Measurements from ENCODE around the gene STK17B. TPM values are rescaled to one million over a fixed set of nuclear protein-coding genes. Genes with fewer than 3 reads are reported as not detected.

STK17B gene
- total RNA-seq, 1 donor from 2014 or later, result 42.6 TPM

DNA sequence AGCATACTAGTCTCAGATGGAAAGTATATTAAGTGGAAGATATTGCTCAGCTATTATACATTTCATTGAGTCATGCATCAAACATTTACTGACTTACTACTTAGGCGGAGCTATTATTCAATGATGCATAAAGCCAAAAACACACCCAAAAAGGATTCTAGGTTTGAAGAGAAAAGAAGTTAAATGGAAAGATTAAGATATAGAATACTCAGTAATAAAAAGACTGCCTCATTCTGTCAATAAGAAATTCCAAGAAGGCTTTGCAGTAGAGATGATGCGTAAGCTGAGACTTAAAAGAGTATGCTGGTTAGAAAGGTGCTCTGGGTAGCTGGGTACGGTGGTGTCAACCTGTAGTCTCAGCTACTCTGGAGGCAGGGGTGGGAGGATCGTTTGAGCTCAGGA, 27.6 kb downstream of the STK17B start:
- no peak overlapping the region for H3K27ac Mint-ChIP-seq (ENCODE audit: unreplicated experiment)
- H3K9ac ChIP-seq (ENCODE audit: low read length), result no peak overlapping the region

DNA sequence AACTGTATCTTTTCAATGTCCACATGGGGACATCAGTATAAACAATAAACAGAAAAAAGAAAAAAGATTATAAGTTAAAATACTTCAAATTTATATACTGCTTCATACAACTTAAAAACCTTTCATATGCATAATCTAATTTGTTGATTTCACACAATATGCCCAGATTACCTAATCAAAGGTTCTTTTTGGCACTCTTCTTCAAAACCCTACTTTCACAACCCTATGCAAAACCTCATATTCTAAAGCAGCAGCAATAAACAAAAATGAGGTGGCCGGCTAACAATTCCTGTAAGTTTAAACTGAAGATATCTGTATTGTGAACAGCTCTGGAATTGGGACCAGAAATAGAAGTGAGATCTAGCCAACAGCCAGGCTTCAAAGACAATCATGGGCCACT, 28.6 kb downstream of the STK17B start:
- H3K9ac ChIP-seq (ENCODE audit: low read length), result no peak overlapping the region
- H3K4me3 Mint-ChIP-seq (ENCODE audit: unreplicated experiment), result no peak overlapping the region
- H3K27ac ChIP-seq (ENCODE audit: low read depth, low read length), result no peak overlapping the region
- H2AFZ ChIP-seq (ENCODE audit: low read depth, low read length), result no peak overlapping the region
- no peaks in the 10 kb centered on the region for H3K27me3 ChIP-seq (ENCODE audit: insufficient read depth, low read length)
- no peaks in the 10 kb centered on the region for H3K27me3 Mint-ChIP-seq (ENCODE audit: low read depth, unreplicated experiment)
- H3K9me3 Mint-ChIP-seq (ENCODE audit: unreplicated experiment), result no peaks in the 10 kb centered on the region
- H3K79me2 ChIP-seq (ENCODE audit: insufficient read depth, low read length), result peaks cover 3% of the 10 kb centered on the region
- peaks cover 21% of the 10 kb centered on the region for H3K36me3 ChIP-seq (ENCODE audit: insufficient read depth, low read length)
- H4K20me1 ChIP-seq (ENCODE audit: insufficient read depth, low read length), result no peaks in the 10 kb centered on the region
- peaks cover 4% of the 10 kb centered on the region for H3K4me1 Mint-ChIP-seq (ENCODE audit: low read depth, unreplicated experiment)
- H3K4me3 ChIP-seq (ENCODE audit: insufficient read depth, low read depth, low read length), result no peak overlapping the region
- H3K4me2 ChIP-seq (ENCODE audit: low read length), result no peak overlapping the region
- H3K4me1 ChIP-seq (ENCODE audit: insufficient read depth, low read length), result peaks cover 4% of the 10 kb centered on the region
- DNase-seq (ENCODE audit: low read depth), result no peak
- no peaks in the 10 kb centered on the region for H3K9me3 ChIP-seq (ENCODE audit: insufficient read depth, low read depth, low read length)
- H3K27ac Mint-ChIP-seq (ENCODE audit: unreplicated experiment), result no peak overlapping the region
- no peak for TF ChIP-seq EZH2 (IDR thresholded peaks at IDR 0.05; ENCODE audit: insufficient read depth, low read length)
- TF ChIP-seq, protein P1, sequence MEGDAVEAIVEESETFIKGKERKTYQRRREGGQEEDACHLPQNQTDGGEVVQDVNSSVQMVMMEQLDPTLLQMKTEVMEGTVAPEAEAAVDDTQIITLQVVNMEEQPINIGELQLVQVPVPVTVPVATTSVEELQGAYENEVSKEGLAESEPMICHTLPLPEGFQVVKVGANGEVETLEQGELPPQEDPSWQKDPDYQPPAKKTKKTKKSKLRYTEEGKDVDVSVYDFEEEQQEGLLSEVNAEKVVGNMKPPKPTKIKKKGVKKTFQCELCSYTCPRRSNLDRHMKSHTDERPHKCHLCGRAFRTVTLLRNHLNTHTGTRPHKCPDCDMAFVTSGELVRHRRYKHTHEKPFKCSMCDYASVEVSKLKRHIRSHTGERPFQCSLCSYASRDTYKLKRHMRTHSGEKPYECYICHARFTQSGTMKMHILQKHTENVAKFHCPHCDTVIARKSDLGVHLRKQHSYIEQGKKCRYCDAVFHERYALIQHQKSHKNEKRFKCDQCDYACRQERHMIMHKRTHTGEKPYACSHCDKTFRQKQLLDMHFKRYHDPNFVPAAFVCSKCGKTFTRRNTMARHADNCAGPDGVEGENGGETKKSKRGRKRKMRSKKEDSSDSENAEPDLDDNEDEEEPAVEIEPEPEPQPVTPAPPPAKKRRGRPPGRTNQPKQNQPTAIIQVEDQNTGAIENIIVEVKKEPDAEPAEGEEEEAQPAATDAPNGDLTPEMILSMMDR (IDR thresholded peaks at IDR 0.05; ENCODE audit: insufficient read depth, low read depth, low read length), result no peak
- peaks cover 16% of the 10 kb centered on the region for H3K36me3 Mint-ChIP-seq (ENCODE audit: low read depth, unreplicated experiment)
- no peak for FAIRE-seq

More for the DNA sequence above, 27.6 kb downstream of the STK17B start:
- H3K27me3 ChIP-seq (ENCODE audit: insufficient read depth, low read length), result no peaks in the 10 kb centered on the region
- peaks cover 21% of the 10 kb centered on the region for H3K36me3 ChIP-seq (ENCODE audit: insufficient read depth, low read length)
- peak; percentile 62 for DNase-seq (ENCODE audit: low read depth)
- TF ChIP-seq, protein P1 (IDR thresholded peaks at IDR 0.05; ENCODE audit: insufficient read depth, low read depth, low read length), result no peak
- no peak for TF ChIP-seq EZH2 (IDR thresholded peaks at IDR 0.05; ENCODE audit: insufficient read depth, low read length)
- no peak for FAIRE-seq
- peaks cover 16% of the 10 kb centered on the region for H3K36me3 Mint-ChIP-seq (ENCODE audit: low read depth, unreplicated experiment)
- peaks cover 3% of the 10 kb centered on the region for H3K79me2 ChIP-seq (ENCODE audit: insufficient read depth, low read length)
- no peak overlapping the region for H2AFZ ChIP-seq (ENCODE audit: low read depth, low read length)
- H3K9me3 Mint-ChIP-seq (ENCODE audit: unreplicated experiment), result no peaks in the 10 kb centered on the region
- peak overlapping the region; percentile 43 for H3K27ac ChIP-seq (ENCODE audit: low read depth, low read length)
- peaks cover 1% of the 10 kb centered on the region for H3K4me1 Mint-ChIP-seq (ENCODE audit: low read depth, unreplicated experiment)
- no peaks in the 10 kb centered on the region for H4K20me1 ChIP-seq (ENCODE audit: insufficient read depth, low read length)
- H3K9me3 ChIP-seq (ENCODE audit: insufficient read depth, low read depth, low read length), result no peaks in the 10 kb centered on the region
- no peak overlapping the region for H3K4me3 Mint-ChIP-seq (ENCODE audit: unreplicated experiment)
- H3K4me2 ChIP-seq (ENCODE audit: low read length), result no peak overlapping the region
- peaks cover 4% of the 10 kb centered on the region for H3K4me1 ChIP-seq (ENCODE audit: insufficient read depth, low read length)
- H3K27me3 Mint-ChIP-seq (ENCODE audit: low read depth, unreplicated experiment), result no peaks in the 10 kb centered on the region
- H3K4me3 ChIP-seq (ENCODE audit: insufficient read depth, low read depth, low read length), result no peak overlapping the region

DNA sequence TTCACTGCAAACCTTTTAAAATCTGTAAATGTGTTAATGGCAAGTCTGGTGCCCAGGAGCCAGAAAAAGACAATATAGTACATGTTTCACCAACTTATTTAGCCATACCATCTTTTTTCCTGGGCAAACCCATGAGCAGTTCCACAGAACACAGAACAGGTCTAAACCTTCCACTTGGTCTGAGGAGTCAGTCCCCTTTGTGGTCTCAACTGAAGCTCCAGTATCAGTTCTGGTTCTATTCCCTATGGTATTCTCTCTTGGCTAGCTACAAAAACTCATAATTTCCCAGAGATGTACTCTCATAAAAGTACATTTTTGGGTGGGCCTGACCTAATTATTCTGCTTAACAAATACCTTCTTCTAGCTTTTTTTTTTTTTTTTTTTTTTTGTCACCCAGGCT, 31.2 kb downstream of the STK17B start:
- Histone ChIP-seq H2AFZ (ENCODE audit: low read depth, low read length) (no peak overlapping the region), H3K4me1 (ENCODE audit: insufficient read depth, low read length) (peaks cover 4% of the 10 kb centered on the region), H3K36me3 (ENCODE audit: insufficient read depth, low read length) (peaks cover 30% of the 10 kb centered on the region), H3K27me3 (ENCODE audit: insufficient read depth, low read length) (no peaks in the 10 kb centered on the region), H3K27ac (ENCODE audit: low read depth, low read length) (no peak overlapping the region), H3K79me2 (ENCODE audit: insufficient read depth, low read length) (peaks cover 3% of the 10 kb centered on the region), H4K20me1 (ENCODE audit: insufficient read depth, low read length) (no peaks in the 10 kb centered on the region), H3K4me2 (ENCODE audit: low read length) (no peak overlapping the region), H3K9ac (ENCODE audit: low read length) (no peak overlapping the region), H3K4me3 (ENCODE audit: insufficient read depth, low read depth, low read length) (no peak overlapping the region), H3K9me3 (ENCODE audit: insufficient read depth, low read depth, low read length) (no peaks in the 10 kb centered on the region)
- Mint-ChIP-seq H3K36me3 (ENCODE audit: low read depth, unreplicated experiment) (peaks cover 21% of the 10 kb centered on the region), H3K4me1 (ENCODE audit: low read depth, unreplicated experiment) (peaks cover 24% of the 10 kb centered on the region), H3K9me3 (ENCODE audit: unreplicated experiment) (no peaks in the 10 kb centered on the region), H3K27me3 (ENCODE audit: low read depth, unreplicated experiment) (no peaks in the 10 kb centered on the region), H3K27ac (ENCODE audit: unreplicated experiment) (no peak overlapping the region), H3K4me3 (ENCODE audit: unreplicated experiment) (no peak overlapping the region)
- FAIRE-seq (no peak), DNase-seq (ENCODE audit: low read depth) (no peak)
- TF ChIP-seq, protein P1 (IDR thresholded peaks at IDR 0.05; ENCODE audit: insufficient read depth, low read depth, low read length), result no peak
- TF ChIP-seq EZH2 (IDR thresholded peaks at IDR 0.05; ENCODE audit: insufficient read depth, low read length), result no peak
